Mesenchymal stem cell (in vitro differentiated cells and primary cell): ENCODE measurements around the gene ISM2. TPM values are rescaled to one million over a fixed set of nuclear protein-coding genes. Genes with fewer than 3 reads are reported as not detected.
"Not testable (repeated sequence)": the region's sequence is repeated elsewhere in the genome, so short reads cannot be mapped to it uniquely, and the experiment has no call there.

Experiments used
- DNase-seq: peaks from one replicate; pipeline ENCODE4 v3.0.0-alpha.2; 2013
- H2AFZ ChIP-seq: one replicate; pipeline ENCODE4 v1.6.1; 2013; ENCODE audit warnings: low read depth, mild to moderate bottlenecking, control low read depth, inconsistent platforms, low read length, moderate library complexity
- H2AK5ac ChIP-seq: 2 replicates; pipeline ENCODE4 v1.6.1; 2013; ENCODE audit warnings: low read length, moderate library complexity, mild to moderate bottlenecking, inconsistent platforms; ENCODE audit not compliant: severe bottlenecking
- H2BK120ac ChIP-seq: one replicate; pipeline ENCODE4 v1.6.1; 2013; ENCODE audit warnings: low read depth, mild to moderate bottlenecking, inconsistent platforms, low read length, moderate library complexity
- H2BK12ac ChIP-seq, 2 experiments: one replicate each; pipeline ENCODE4 v1.6.1; 2013; ENCODE audit warnings: inconsistent platforms in 2 of 2, low read length in 2 of 2, mild to moderate bottlenecking in 2 of 2, moderate library complexity in 2 of 2, control low read depth in 1 of 2
- H2BK15ac ChIP-seq: one replicate; pipeline ENCODE4 v1.6.1; 2013; ENCODE audit warnings: mild to moderate bottlenecking, low read depth, inconsistent platforms; ENCODE audit not compliant: poor library complexity, severe bottlenecking
- H2BK5ac ChIP-seq: 2 replicates; pipeline ENCODE4 v1.6.1; 2013; ENCODE audit warnings: low read depth, mild to moderate bottlenecking, low read length, control low read depth, inconsistent platforms; ENCODE audit not compliant: poor library complexity, severe bottlenecking
- H3K14ac ChIP-seq, 2 experiments: one replicate each; pipeline ENCODE4 v1.6.1; 2013; ENCODE audit warnings: inconsistent platforms in 2 of 2, low read length in 2 of 2, control low read depth in 1 of 2, mild to moderate bottlenecking in 1 of 2, moderate library complexity in 1 of 2
- H3K18ac ChIP-seq, 2 experiments: one replicate each; pipeline ENCODE4 v1.6.1; 2013; ENCODE audit warnings: inconsistent platforms in 2 of 2, low read length in 2 of 2, control low read depth in 1 of 2, low read depth in 1 of 2, mild to moderate bottlenecking in 1 of 2
- H3K23ac ChIP-seq, 2 experiments: one replicate each; pipeline ENCODE4 v1.6.1; 2013; ENCODE audit warnings: inconsistent platforms in 2 of 2, low read length in 2 of 2, mild to moderate bottlenecking in 2 of 2, moderate library complexity in 2 of 2, control low read depth in 1 of 2
- H3K27ac ChIP-seq: 2 replicates; pipeline ENCODE4 v1.5.1; 2013; ENCODE audit warnings: mild to moderate bottlenecking, moderate library complexity, low read length, control low read depth, inconsistent platforms; ENCODE audit not compliant: poor library complexity, severe bottlenecking
- H3K27me3 ChIP-seq, 2 experiments: 2 replicates each; pipeline versions ENCODE4 v1.6.1 to v1.7.0; 2013; ENCODE audit warnings: low read length in 2 of 2, mild to moderate bottlenecking in 2 of 2, moderate library complexity in 2 of 2, control low read depth in 1 of 2, inconsistent platforms in 1 of 2; ENCODE audit not compliant: control insufficient read depth in 1 of 2, insufficient read depth in 1 of 2
- H3K36me3 ChIP-seq, 2 experiments: 2 replicates each; pipeline versions ENCODE4 v1.6.1 to v1.7.0; 2013; ENCODE audit warnings: low read length in 2 of 2, control low read depth in 1 of 2, inconsistent platforms in 1 of 2, low read depth in 1 of 2, mild to moderate bottlenecking in 1 of 2; ENCODE audit not compliant: insufficient read depth in 2 of 2, control insufficient read depth in 1 of 2
- H3K4ac ChIP-seq, 2 experiments: one replicate each; pipeline ENCODE4 v1.6.1; 2013; ENCODE audit warnings: inconsistent platforms in 2 of 2, low read length in 2 of 2, mild to moderate bottlenecking in 2 of 2, moderate library complexity in 2 of 2, control low read depth in 1 of 2, low read depth in 1 of 2
- H3K4me1 ChIP-seq: 2 replicates; pipeline ENCODE4 v1.6.1; 2013; ENCODE audit warnings: low read depth, low read length, control low read depth; ENCODE audit not compliant: control insufficient read depth, insufficient read depth
- H3K4me2 ChIP-seq: 2 replicates; pipeline ENCODE4 v1.6.1; 2013; ENCODE audit warnings: low read length, mild to moderate bottlenecking, inconsistent platforms; ENCODE audit not compliant: poor library complexity, severe bottlenecking
- H3K4me3 ChIP-seq, 2 experiments: 2 replicates each; pipeline versions ENCODE4 v1.5.1 to v1.7.0; 2013; ENCODE audit warnings: low read length in 2 of 2, mild to moderate bottlenecking in 2 of 2, control low read depth in 1 of 2, low read depth in 1 of 2; ENCODE audit not compliant: insufficient read depth in 1 of 2
- H3K79me1 ChIP-seq: replicated peaks from 2 replicates; pipeline ENCODE4 v1.6.1; 2013; ENCODE audit warnings: mild to moderate bottlenecking, control low read depth, low read length, inconsistent platforms; ENCODE audit not compliant: poor library complexity, severe bottlenecking
- H3K9ac ChIP-seq: 2 replicates; pipeline ENCODE4 v1.7.0; 2013; ENCODE audit warnings: mild to moderate bottlenecking, low read length, moderate library complexity
- H3K9me3 ChIP-seq: 2 replicates; pipeline ENCODE4 v1.7.0; 2013; ENCODE audit warnings: mild to moderate bottlenecking, low read length; ENCODE audit not compliant: control insufficient read depth
- H4K8ac ChIP-seq: one replicate; pipeline ENCODE4 v1.6.1; 2013; ENCODE audit warnings: inconsistent platforms, mild to moderate bottlenecking, low read length, moderate library complexity
- H4K91ac ChIP-seq: one replicate; pipeline ENCODE4 v1.6.1; 2013; ENCODE audit warnings: mild to moderate bottlenecking, low read length, inconsistent platforms
- WGBS: methylation state at CpG from one replicate; pipeline ENCODE4 v1.1.7; 2013; ENCODE audit warnings: mixed read lengths; 5-methylcytosine and 5-hydroxymethylcytosine counted together
- polyA plus RNA-seq, 2 experiments: library from polyadenylated mRNA; stranded (reverse); fragments of 200-250 nt; gene quantifications; one replicate each; pipeline ENCODE4 v1.2.3, GENCODE V29; 2013

Gene ISM2
- not detected for polyA plus RNA-seq (2013, experiment 1 of 2)
- polyA plus RNA-seq (2013, experiment 2 of 2), result 0.03 TPM

DNA sequence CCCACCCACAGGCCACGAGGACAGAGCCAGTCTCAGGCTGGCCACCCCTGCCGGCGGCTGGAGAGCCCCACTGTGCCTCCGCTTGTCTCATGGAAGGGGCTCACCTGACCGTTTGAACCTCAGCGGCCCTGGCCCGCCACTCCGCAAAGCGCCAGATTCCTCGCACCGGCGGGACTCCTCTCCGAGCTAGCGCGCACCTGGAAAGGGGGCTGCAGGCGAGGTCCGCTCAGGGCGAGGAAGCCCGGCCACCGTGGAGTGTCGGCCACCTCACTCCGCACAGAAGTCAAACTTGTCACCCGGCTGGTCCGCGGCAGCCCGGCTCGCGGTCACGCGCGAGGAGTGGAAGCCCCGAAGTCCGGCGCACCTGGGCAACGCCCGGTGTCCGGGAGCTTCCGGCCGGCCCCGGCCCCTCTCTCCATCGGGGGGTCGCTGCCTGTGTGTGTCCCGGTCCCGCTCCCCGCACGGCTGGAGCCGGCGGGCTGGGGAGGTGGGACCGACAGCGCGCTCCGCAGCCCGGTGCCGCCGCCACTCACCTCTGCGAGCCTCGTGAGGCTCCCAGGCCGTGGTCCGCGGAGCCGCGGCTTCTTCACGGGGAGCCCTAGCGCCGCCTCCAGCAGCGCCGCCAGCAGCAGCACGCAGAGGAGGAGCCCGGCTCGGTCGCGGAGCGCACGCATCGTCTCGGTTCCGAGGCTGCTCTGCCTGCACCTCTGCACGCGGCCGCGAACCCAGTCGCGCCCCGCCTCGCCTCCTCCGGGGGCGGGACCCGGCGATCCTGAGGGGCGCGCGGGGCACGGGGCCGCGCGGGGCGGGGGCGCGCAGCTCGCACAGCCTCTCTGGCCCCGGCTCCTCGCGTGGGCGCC, at the start of gene ISM2:
ISM2 (minus strand) TSS at position 697 of the 860 bp plus-strand sequence; CDS start at position 674, 23 bp downstream.
- Histone ChIP-seq H3K4me2 (peak within 1 kb of the TSS; percentile 97), H3K27me3 (peaks cover 21 to 25% of the 10 kb centered on the region in 2 experiments), H3K9me3 (no peaks in the 10 kb centered on the region), H3K4ac (no peak within 1 kb of the TSS), H2BK120ac (no peak within 1 kb of the TSS), H4K8ac (no peak within 1 kb of the TSS), H2AK5ac (no peak within 1 kb of the TSS), H3K79me1 (no peaks in the 10 kb centered on the region), H3K14ac (no peak within 1 kb of the TSS), H3K9ac (no peak within 1 kb of the TSS), H2BK5ac (no peak within 1 kb of the TSS), H3K4me1 (peaks cover 15% of the 10 kb centered on the region), H4K91ac (no peak within 1 kb of the TSS), H3K4me3 (peak within 1 kb of the TSS; percentile 63 to 71), H3K27ac (no peak within 1 kb of the TSS), H2AFZ (no peak within 1 kb of the TSS), H3K18ac (no peak within 1 kb of the TSS), H2BK12ac (no peak within 1 kb of the TSS), H2BK15ac (no peak within 1 kb of the TSS), H3K36me3 (no peaks in the 10 kb centered on the region), H3K23ac (peak within 1 kb of the TSS in 1 of 2 experiments; percentile 96)
- DNase-seq, result peak; percentile 34
- WGBS, result 4% methylated on average over 92 of the region's 104 CpGs

DNA sequence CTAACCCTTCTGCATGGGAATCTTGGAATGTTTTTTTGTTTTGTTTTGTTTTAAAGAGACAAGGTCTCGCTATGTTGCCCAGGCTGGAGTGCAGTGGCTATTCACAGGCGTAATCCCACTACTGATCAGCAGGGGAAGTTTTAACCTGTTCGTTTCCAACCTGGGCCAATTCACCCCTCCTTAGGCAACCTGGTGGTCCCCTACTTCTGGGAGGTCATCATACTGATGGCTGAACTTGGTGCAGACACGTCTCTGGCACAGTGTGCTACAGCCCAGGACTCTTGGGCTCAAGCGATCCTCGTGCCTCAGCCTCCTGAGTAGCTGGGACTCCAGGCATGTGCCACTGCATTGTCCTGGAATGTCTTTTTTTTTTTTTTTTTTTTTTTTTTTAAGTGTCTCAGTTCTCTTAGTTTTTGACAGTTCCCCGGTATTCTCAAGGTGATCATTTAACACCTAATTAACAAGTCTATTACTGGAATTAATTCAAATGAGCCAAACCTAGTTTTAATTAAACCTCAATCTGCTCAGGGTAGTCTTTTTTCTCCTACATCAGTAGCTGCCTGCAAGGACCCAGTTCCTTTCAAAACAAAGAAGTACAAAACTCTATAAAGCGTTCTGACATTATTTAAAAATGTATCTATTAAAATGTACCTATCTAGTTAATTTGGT, 49.0 kb upstream of the ISM2 start:
- Histone ChIP-seq H3K9me3 (no peaks in the 10 kb centered on the region), H3K27ac (no peak overlapping the region), H3K18ac (no peak overlapping the region), H2AK5ac (no peak overlapping the region), H2BK12ac (no peak overlapping the region), H2BK5ac (no peak overlapping the region), H4K91ac (no peak overlapping the region), H3K14ac (peak overlapping the region in 1 of 2 experiments; percentile 41), H3K27me3 (no peaks in the 10 kb centered on the region), H3K36me3 (peaks cover 17 to 57% of the 10 kb centered on the region in 2 experiments), H4K8ac (no peak overlapping the region), H3K4me3 (no peak overlapping the region), H2AFZ (no peak overlapping the region), H3K4me1 (peaks cover 4% of the 10 kb centered on the region), H2BK120ac (no peak overlapping the region), H3K79me1 (peaks cover 32% of the 10 kb centered on the region), H3K23ac (peak overlapping the region in 1 of 2 experiments; percentile 63), H3K4ac (no peak overlapping the region), H3K4me2 (no peak overlapping the region), H2BK15ac (no peak overlapping the region), H3K9ac (no peak overlapping the region)
- no peak for DNase-seq
- 79% methylated on average over 5 of the region's 8 CpGs for WGBS

DNA sequence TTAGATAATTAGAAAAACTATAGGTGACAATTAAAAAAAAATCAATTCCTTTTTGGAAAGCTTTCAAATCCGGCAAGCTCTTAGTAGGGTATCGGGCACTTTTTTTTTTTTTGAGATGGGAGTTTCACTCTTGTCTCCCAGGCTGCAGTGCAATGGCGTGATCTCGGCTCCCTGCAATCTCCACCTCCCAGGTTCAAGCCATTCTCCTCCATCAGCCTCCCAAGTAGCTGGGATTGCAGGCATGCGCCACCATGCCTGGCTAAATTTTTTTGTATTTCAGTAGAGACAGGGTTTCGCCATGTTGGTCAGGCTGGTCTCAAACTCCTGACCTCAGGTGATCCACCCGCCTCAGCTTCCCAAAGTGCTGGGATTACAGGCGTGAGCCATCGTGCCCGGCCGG, 46.6 kb upstream of the ISM2 start:
- not testable (repeated sequence) for DNase-seq, H3K9me3 ChIP-seq, H3K4ac ChIP-seq, H2BK120ac ChIP-seq, H3K27me3 ChIP-seq, H4K91ac ChIP-seq, H3K4me3 ChIP-seq, H3K14ac ChIP-seq, H3K4me1 ChIP-seq, H2AFZ ChIP-seq, H2BK12ac ChIP-seq, H3K4me2 ChIP-seq, H2BK5ac ChIP-seq, H2BK15ac ChIP-seq, H2AK5ac ChIP-seq, H3K9ac ChIP-seq, H4K8ac ChIP-seq, H3K23ac ChIP-seq, H3K18ac ChIP-seq, H3K27ac ChIP-seq
- peaks cover 10 to 47% of the 10 kb centered on the region in 2 experiments for H3K36me3 ChIP-seq
- peaks cover 29% of the 10 kb centered on the region for H3K79me1 ChIP-seq
- 90% methylated on average over 7 of the region's 11 CpGs for WGBS

DNA sequence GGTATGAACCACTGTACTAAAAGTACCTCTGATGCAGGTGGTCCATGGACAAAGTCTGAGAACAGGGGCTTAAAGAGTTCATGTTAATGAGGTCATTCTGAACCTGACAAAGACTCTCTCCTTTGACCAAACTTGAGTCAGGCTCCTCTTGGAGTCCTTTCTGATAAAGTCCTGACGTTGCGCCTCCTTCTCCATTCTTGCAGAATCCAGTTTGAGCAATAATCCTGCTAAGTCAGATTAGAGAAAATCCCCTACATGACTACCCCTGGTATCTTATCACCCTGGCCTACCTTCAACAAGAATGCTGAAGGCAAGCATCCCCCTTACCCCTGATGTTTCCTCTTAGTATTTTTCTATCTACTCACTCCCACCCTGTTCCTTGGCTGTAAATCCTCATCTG, 46.0 kb upstream of the ISM2 start:
- H3K4me2 ChIP-seq, result no peak overlapping the region
- peaks cover 4% of the 10 kb centered on the region for H3K4me1 ChIP-seq
- peaks cover 31% of the 10 kb centered on the region for H3K79me1 ChIP-seq
- no peak overlapping the region for H3K14ac ChIP-seq
- no peak overlapping the region for H3K4ac ChIP-seq
- H3K27ac ChIP-seq, result no peak overlapping the region
- H4K8ac ChIP-seq, result no peak overlapping the region
- H2AFZ ChIP-seq, result no peak overlapping the region
- H4K91ac ChIP-seq, result no peak overlapping the region
- H2BK15ac ChIP-seq, result no peak overlapping the region
- no peak overlapping the region for H2BK5ac ChIP-seq
- H3K27me3 ChIP-seq, result no peaks in the 10 kb centered on the region
- H3K23ac ChIP-seq, result no peak overlapping the region
- H2BK12ac ChIP-seq, result no peak overlapping the region
- no peak overlapping the region for H2BK120ac ChIP-seq
- H3K9ac ChIP-seq, result no peak overlapping the region
- no peak overlapping the region for H3K18ac ChIP-seq
- 97% methylated on average over 2 of the region's 2 CpGs for WGBS
- H3K4me3 ChIP-seq, result no peak overlapping the region
- no peak for DNase-seq
- no peaks in the 10 kb centered on the region for H3K9me3 ChIP-seq
- H2AK5ac ChIP-seq, result no peak overlapping the region
- H3K36me3 ChIP-seq, result peaks cover 10 to 44% of the 10 kb centered on the region in 2 experiments
